Measurements from ENCODE around the gene NTSR2.
A peak's percentile ranks its signal among the peaks of the same experiment; 100 is the strongest.

NTSR2 gene

DNA sequence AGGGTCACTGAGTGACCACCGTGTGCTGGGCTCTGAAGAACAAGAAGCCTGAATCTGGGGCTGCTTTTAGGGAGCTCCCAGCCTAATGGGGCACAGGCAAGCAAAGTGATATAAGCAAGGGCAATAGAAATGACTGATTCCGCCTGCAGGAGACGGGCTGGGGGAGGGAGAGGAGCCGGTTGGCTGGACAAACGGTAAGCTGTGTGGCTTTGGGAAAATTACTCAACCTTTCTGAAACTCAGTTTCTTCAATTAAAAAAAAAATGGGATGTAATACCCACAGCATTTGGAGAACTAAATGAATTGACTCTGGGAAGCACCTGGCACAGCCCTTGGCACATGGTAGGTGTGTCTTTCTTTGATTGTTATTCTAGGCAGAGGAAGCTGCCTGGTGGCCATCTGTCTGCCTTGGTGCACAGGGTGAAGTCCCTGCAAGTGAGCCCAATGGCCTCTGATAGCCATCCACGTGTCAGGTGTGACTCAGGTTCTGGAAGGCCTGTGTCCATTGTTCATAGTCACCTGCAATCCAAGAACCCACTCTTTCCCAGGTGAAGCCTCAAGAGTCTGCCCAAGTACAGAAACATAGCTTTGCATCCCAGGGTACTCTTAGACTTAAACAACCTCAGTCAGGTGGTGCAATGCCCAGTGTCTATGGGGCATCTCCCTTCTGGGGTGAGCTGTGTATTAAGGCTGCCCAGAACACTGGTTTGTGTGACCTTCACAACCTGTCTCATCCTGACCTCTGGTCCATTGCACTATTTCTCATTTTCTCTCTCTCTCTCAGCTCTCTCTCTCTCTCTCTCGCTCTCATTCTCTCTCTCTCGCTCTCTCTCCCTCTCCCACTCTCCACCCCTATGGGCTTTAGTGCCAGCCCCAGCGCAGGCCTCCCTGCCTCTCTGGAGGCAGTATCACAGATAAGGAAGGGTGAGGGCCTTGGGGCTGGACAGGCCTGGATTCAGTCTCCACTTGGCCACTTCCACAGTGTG is 30.0 kb upstream of the NTSR2 start:
- no peak for DNase-seq (ENCODE audit: low read depth in 2 of 2)

DNA sequence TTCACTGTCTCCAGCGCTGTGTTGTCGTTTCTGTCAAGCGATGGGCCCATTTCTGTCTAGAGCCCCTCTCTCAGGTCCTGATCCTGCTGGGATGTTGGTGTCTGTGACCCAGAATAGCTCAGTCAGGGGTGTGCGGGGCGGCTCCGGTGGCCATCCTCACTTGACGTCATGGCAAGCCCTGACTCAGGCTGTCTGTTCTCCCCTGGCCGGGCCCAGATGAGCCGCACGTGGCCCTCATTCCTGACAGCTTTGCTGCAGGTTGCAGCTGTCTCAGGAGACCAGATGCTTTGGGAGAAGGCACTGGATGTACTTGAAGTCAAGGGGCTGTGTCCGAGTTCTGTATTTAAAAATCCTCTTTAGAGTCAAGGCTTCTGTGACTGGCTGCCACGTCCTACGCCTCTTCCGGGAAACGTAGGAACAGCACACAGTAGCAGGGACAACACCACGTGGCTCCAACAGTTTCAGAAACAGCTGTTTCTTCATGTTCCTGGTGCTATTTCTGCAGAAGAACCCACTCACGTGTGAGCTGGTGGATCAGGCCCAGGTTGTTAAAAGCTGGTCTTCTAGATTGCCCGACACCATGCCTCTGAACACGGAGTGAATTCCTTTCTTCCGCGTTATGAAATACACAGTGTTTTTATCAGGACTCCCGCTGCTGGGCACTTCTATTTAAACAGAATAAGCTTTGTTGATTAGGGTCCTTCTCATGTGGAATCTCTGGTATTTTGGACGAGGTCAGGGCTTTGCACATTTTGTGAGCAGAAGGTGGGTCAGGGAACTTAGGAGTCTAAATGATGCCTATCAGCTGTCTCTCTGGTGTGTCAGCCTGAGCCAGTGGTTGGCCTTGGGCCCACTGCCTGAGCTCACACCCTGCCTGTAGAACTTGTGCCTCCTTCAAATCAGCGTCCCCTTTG is 28.3 kb upstream of the NTSR2 start:
- no peak for DNase-seq (ENCODE audit: low read depth in 2 of 2)

DNA sequence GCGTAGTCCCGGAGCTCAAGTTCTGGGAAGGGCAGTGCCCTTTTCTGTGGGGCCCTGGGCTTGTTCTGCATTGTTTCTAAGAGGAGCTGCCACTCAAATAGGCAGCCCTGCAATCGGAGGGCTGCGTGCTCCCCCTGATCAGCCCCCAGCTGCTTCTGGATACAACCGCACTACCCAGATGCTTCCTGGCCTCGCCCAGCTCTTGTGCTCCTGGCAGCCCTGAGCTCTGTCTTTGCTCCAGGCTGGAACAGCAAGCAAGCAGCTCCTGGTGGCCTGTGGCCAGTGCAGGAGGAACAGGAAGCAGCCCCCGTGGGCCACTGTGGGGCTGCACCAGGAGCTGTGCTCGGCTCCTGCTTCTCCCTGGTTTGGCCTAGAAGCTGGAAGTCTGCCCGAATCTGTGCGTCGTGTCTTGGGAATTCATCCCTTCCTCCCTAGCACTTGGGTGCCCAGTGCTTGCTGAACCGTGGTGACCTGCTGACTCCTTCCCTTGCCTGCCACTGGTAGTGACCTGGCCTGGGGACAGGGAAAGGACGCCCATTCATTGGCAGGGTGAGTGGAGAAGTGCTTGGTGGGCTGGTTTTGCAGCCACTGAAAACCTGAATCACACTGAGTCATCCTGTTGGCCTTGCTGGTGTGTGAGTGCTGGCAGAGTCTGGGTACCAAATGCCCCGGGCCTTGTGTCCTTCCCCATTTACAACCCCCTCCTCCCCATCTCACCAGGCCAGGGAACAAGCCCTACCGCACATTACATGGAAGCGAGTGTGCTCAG is 27.3 kb upstream of the NTSR2 start:
- no peak for DNase-seq (ENCODE audit: low read depth in 2 of 2)

DNA sequence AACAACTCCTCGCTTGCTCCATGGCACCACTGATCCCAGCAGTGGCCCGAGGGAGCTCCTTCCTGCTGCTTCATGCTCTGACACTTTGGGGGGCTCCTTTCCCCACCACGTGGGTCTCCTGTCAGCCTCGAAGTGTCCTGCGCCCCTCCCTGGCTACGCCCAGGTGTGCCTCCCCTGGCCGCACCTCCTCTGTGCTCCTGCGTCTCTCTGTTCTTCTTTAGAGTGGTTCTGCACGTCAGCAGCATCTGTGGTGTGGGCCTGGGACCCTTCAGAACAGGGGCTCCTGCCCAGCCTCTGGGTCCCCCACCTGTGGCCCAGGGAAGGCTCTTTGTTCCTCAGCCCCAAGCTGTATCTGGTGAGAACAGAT is 26.7 kb upstream of the NTSR2 start:
- DNase-seq (ENCODE audit: low read depth in 2 of 2) = no peak

DNA sequence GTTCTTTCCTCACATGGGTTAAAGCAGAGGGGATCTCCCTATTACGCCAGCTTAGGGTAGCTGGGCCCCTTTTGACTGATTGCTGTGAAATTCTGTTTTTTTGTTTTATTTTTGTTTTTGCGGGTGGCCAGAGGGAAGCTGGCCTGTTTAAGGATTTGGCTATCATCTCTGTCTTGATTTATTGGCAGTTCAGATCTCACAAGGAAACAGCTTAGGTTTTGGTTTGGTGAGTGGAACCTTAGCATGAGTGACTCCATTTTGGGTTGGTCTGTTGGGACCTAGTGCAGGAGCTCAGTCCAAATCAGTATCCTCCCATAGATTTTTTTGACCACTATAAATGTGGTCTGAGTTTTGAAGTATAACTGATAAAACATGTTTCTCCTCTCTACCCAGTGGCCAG is 25.6 kb upstream of the NTSR2 start:
- DNase-seq (ENCODE audit: low read depth in 2 of 2) = no peak

DNA sequence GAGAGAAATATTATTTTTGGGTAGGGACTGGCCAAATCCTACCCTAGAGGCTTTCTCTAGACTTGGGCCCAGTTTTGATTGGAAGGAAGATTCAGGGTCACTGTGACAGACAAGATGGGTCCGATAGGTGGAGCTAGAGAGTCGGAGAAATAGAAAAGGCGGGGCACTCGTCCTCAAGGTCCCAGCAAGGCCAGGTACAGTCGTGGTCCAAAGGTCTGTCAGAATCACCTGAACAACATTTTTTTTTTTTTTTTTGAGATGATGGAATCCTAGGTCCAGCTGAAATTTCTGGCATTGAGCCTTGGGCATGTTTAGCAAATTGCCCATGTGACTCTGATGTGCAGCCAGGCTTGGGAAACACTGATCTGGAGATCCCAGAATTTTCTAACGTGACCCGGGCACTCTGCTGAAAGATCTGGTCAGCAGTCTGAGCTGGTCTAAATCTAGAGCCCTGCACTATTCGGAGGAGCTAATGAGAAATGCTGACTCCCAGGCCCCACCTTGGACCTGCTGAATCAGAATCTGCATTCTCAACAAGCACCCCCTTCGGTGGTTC is 23.0 kb upstream of the NTSR2 start:
- DNase-seq (ENCODE audit: low read depth in 2 of 2) = peak; percentile 30 to 32

DNA sequence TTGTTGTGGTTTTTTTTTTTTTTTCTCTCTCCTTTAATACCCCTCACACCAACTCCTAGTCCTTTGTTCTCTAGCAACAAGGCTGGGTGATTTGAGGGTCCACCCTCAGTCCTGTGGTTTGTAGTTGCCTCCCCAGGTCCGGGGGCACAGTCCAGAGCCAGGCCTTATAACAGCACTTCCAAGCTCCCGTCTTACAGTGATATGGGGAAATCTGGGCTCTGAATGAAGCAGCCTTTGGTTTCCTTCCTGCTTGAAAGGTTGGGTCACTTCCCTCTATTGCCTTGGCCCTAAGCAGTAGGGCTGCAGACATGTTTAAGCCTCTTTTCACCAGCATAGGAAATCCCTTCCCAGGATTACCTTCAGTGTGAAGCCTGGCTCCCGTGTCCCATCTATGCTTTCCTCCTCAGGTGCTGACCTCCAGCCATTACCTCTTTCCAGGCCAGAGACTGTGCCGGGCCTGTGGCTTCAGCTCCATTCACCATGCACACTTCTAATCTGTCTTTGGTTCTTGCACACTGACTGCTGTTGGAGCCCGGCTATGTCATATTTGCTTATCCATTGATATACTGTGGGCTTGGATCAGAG is 21.2 kb upstream of the NTSR2 start:
- no peak for DNase-seq (ENCODE audit: low read depth in 2 of 2)

DNA sequence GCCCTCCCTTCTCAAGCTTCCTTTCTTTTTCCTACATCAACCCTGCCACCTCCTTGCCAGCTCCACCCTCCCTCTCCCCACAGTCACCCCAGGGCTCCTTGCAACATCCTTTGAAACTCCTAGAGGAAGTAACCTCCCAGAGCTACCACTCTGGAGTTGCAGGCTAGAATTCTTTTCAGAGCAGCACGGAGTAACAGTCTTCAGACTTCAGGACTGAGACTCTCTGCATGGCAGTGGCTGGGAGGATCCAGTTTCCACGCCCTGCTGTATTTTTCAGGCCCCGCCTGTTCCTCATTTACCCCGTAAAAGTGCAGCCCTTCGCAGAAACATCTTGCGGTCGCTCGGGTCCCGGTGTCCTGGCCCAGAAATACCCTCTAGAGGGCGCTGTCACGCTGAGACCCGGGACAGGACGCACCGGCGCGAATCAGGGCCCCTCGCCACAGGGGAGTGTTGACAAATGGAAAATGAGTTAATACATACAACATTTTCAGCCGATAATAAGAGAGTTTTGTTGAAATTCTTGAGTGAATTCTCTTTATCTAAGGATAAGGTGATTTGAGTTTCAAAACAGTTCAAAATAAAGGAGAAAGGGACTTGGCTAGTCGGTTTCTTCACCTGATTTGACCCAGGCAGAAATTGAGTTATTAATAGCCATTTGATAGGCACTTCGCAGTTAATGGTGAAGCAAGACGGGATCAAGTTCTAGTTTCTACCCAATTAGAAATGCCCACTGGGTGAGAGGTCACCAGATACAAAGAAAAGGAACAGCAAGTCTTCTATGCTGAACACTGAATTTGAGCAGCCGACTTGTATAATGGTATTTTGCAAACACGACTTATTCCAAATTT is 18.5 kb upstream of the NTSR2 start:
- peak; percentile 77 to 80 for DNase-seq (ENCODE audit: low read depth in 2 of 2)

DNA sequence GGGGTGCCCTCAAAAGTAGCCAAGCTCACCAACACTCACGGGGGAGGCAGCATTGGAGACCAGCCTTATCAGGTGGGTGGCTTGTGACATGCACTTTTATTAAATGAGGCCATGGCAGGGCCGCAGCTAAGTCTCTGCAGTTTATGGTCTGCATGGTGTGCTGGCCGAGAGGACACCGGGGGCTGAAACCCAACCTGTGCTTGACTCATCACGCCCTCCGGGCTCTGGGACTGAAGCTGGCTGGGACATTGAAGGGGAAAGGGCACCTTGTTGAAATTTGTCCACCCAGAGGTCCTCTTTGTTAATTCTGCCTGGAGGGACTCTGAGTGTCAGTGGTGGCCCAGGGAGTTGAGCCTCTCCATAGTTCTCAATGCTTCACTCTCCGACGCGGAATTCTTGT is 17.7 kb upstream of the NTSR2 start:
- no peak for DNase-seq (ENCODE audit: low read depth in 2 of 2)

DNA sequence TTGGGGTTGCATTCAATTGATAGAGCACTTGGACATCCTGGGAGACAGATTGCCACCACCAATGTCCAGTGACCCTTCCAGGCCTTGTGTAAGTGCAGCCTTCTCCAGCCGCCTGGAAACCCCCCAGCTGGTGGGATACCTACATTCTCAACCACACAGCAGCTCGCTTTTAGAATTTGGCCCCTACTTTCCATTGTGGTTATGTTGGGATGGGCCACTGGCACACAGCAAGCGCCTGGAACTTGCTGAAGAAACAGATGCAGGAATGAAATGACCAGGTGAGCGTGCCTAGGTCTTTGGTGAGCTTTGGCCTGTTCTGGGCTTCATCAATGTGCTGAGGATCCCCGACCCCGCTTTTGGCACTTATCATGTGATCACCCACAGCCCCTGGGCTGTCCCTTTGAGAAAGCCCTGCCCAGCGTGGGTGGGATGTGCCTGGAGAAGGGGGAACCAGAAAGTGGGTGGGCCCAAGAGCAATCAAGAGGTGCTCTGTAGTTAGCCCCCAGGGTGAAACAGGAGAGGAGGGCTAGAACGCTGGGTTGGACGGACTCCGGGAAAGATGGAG is 16.0 kb upstream of the NTSR2 start:
- DNase-seq (ENCODE audit: low read depth in 2 of 2) = no peak

DNA sequence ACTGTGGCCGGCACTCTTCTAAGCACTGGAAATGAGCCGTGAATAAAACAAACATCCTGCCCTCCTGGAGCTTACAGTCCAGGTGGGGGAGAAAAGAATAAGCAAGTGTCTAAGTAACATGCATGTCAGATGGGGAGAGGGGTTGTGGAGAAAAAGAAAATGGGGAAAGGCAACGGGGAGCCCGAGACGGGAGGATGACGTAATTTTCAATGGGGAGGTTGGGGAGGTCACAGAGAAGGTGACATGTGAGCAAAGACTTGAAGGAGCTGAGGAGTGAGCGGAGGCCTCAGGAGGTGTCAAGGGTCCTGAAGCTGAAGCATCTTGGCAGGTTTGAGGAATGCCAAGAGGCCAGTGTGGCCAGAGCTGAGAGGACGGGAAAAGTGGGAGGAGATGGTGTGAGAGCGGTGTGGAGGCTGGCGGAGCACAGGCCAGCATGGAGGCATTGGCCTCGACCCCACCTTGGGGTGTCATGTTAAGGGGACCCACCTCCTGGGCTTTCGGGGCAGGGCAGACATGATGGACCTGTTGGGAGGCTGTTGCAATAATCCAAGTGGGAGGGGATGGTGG is 15.0 kb upstream of the NTSR2 start:
- DNase-seq (ENCODE audit: low read depth in 2 of 2) = no peak

DNA sequence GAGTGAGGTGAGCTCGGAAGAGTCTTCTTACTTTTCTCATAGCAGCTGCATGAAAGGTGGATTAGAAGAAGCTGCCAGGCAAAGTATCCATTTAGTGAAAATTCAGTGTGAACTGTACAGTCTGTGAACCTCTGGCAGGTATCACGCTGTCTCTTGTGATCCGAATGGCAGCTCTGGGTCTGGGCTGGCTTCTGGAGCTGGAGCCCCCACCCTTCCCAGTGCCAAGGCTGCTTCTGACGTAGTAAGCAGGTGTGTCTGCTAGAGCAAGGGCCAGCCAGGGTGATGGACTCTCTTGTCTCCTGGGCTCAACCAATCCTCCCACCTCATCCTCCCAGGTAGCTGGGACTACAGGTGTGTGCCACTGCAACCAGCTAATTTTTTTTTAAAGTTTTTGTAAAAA is 14.0 kb upstream of the NTSR2 start:
- no peak for DNase-seq (ENCODE audit: low read depth in 2 of 2)

DNA sequence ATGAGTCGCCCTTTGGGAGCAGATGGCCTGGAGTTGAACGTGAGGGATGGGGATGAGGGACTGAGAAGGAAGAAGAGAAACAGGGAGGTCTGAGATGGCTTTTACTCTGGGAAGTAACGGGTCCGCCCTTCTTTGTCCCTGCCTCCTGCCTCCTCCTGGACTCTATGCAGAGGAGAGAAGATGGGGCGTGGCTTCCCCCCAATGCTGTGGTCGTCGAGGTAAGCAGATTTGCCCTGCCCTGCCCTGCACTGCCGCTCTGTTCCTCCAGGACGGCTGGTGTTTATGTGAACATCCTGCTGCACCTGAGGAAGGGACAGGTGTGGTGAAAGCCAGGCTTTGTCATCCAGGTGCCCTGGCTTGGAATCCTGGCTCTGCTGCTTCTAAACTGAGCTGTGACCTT is 13.5 kb upstream of the NTSR2 start:
- DNase-seq (ENCODE audit: low read depth in 2 of 2) = no peak

DNA sequence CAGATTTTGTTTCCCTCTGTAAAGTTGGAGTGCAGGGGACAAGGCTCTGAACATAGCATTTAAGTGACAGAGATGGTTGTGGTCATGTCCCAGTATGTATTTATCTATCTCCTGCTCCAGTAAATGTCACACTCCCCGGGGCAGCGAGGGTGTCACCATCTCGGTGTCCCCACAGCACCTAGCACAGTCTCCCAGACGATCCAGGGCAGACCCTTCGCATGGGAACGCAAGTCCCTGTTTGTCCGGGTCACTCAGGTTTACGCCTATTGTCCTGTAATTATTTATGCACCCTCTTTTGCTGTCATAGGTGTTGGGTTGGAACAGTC is 12.6 kb upstream of the NTSR2 start:
- no peak for DNase-seq (ENCODE audit: low read depth in 2 of 2)

DNA sequence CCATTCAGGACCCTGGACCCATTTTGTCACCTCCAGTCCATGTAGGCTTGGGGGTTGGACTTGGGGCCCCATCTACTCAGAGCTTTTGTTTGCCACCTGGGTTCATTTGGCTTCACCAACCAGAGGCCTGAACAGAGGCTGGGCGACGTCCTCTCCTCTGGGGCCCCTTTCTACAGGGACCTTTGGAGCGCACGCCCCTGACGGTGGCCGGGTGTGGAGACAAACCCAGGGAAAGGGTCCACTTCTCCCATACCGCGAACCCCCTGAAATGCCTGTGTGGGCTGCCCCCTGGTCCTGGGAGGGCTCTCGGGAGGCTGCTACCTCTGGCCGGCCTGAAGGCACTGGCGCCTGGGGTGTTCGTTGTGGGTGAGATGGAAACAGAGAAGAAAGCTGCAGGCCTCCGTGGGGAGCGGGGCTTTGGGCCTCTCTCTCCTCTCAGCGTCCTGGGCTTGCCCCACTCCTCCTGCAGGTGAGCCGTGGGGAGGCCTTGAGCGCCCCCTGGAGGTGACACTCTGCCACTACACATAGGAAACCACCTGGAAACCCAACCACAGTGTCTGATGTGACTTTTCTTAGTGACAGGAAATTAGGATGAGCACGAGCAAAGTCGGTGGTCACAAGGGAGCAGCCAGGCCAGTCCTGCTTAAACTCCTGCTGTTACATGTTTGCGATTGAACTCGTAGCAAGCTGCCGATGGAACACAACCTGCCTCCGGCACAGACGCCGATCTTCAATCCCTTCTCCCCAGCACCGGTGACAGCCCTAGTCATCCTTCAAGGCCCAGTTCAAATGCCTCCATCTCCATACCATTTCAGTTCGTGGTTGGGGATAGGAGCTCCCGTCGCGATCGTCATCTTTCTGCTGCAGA is 12.0 kb upstream of the NTSR2 start:
- peak; percentile 41 to 46 for DNase-seq (ENCODE audit: low read depth in 2 of 2)

DNA sequence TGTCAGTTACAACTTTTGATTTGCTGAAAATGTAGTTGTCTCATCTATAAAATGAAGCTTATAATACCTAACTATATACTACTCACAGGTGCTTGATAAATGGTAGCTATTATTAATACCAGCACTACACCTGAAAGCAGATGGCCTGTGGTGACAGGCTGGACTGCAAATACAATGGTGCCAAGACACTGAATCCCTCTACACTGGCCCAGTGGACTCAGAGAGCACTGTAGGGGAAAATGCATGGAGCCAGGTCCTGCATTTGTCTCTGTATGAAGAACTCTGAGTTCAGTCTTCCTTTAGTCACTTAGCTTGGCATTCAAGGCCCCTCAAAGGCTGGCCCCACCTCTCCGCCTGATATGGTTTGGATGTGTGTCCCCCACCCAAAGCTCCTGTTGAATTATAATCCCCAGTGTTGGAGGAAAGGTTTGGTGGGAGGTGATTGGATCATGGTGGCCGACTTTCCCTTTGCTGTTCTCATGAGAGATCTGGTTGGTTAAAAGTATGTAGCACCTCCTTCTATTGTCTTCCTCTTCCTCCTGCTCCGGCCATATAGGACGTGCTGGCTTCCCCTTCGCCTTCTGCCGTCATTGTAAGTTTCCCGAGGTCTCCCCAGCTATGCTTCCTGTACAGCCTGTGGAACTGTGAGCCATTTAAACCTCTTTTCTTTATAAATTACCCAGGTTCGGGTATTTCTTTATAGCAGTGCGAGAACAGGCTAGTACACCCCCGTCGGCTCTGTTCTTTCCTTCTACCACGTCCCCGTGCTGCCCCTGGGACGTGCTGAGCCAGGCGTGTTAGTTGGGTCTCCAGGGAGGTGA is 11.1 kb upstream of the NTSR2 start:
- no peak for DNase-seq (ENCODE audit: low read depth in 2 of 2)

DNA sequence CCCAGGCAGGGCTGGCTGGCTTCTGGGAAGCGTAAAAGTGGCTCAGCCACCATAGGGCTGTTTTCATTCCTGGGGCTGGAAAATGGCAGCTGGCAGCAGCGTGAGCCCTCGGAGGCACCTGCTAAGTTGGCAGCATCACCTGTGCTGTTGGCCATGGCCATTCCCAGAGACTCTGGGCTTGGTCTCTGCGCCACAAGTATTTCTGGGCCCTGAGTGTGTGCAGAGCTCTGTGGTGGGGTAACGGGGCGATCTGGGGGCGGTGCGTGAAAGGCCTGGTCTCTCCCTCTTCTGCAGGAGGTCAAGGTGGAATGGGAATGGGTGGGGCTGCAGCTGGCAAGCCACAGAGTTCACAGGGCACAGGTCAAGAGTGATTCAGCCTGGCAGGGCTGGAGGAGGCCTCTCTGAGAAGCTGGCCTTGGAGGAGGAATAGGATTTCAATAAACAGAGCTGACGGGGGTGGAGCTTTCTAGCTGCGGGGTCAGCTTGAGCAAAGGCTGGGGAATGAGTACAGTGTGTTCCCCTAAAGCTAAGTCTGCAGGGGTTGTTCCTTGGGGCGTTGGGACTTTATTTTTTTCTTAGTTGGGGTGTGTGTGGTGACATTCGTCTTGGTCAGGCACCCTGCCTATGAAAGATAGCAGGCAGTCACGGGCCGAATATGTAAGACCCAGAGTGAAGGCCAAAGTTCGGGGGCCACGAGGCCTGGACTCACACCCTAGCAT is 10.3 kb upstream of the NTSR2 start:
- no peak for DNase-seq (ENCODE audit: low read depth in 2 of 2)

All from stimulated activated CD8-positive, alpha-beta memory T cell treated with anti-CD3 and anti-CD28 coated beads, Interleukin-2, amount 100 ng/mL, for 48 hours (primary cell).